Fibroblast of lung (primary cell): Measurements from ENCODE around the gene GPR45.

Experiments
- CTCF ChIP-seq, 2 donors: IDR thresholded peaks in 1 of 2; conservative IDR thresholded peaks in 1 of 2; 1 replicate in 1 of 2; 2 replicates in 1 of 2; pipeline ENCODE4 v1.5.1; 2011 to 2012; ENCODE audit warnings: low read length in 2 of 2, control low read depth in 1 of 2, inconsistent platforms in 1 of 2, low read depth in 1 of 2, mild to moderate bottlenecking in 1 of 2
- EZH2 ChIP-seq: IDR thresholded peaks from 2 replicates; pipeline ENCODE4 v1.5.1; 2012; ENCODE audit warnings: low read length, control low read depth, mild to moderate bottlenecking; ENCODE audit errors: missing control alignments

GRCh38 chr2:105194022-105194675 is 47.4 kb upstream of the GPR45 start:
- no peak for TF ChIP-seq CTCF (conservative IDR thresholded peaks at IDR 0.05 in 1 of 2, IDR thresholded peaks at IDR 0.05 in 1 of 2; ENCODE audit: low read depth in 1 of 2, low read length in 2 of 2)
- TF ChIP-seq EZH2: no peak
